Lower leg skin (tissue), 3 donors: ENCODE data around the gene IPO5.

Source experiments
- POLR2A ChIP-seq, 2 donors: fragments of 450-650 bp; IDR thresholded peaks; one replicate each; pipeline ENCODE4 v1.6.1; 2016 to 2017; ENCODE audit warnings: antibody characterized with exemption in 2 of 2, mild to moderate bottlenecking in 1 of 2, moderate library complexity in 1 of 2
- TF ChIP-seq, protein P1 (sequence below), 3 donors: fragments of 450-650 bp; IDR thresholded peaks; one replicate each; pipeline ENCODE4 v1.5.1; 2016; ENCODE audit warnings: antibody characterized with exemption in 3 of 3, mild to moderate bottlenecking in 3 of 3, moderate library complexity in 2 of 3

DNA sequence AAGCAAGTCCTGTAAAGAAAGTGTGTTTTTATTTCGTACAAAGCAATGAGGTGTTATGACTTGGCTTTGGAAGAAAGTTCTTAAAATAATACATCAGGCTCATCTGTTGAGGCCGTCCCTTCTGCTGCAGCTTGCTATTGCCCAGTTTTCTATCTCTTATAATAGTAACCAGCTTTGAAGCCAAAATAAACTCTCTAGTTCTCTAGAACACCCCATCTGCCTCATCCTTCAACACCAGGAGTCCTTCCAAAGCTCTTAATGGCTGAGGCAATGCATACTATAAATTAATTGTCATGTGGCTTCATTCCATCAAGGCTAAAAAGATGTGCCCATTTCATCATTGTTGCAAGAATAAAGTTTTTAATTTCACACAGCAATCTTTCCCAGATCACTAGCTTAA is 49.4 kb upstream of the IPO5 start:
- TF ChIP-seq, protein P1, sequence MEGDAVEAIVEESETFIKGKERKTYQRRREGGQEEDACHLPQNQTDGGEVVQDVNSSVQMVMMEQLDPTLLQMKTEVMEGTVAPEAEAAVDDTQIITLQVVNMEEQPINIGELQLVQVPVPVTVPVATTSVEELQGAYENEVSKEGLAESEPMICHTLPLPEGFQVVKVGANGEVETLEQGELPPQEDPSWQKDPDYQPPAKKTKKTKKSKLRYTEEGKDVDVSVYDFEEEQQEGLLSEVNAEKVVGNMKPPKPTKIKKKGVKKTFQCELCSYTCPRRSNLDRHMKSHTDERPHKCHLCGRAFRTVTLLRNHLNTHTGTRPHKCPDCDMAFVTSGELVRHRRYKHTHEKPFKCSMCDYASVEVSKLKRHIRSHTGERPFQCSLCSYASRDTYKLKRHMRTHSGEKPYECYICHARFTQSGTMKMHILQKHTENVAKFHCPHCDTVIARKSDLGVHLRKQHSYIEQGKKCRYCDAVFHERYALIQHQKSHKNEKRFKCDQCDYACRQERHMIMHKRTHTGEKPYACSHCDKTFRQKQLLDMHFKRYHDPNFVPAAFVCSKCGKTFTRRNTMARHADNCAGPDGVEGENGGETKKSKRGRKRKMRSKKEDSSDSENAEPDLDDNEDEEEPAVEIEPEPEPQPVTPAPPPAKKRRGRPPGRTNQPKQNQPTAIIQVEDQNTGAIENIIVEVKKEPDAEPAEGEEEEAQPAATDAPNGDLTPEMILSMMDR (IDR thresholded peaks at IDR 0.05) = no peak
- no peak for TF ChIP-seq POLR2A (IDR thresholded peaks at IDR 0.05)
